Measurements from ENCODE around the gene MAPK8IP2. TPM values are rescaled to one million over a fixed set of nuclear protein-coding genes. Genes with fewer than 3 reads are reported as not detected.
"Not testable (repeated sequence)": the region's sequence is repeated elsewhere in the genome, so short reads cannot be mapped to it uniquely, and the experiment has no call there.

The MAPK8IP2 gene
- total and polyA plus RNA-seq, 2 donors from 2014 or later = 1.0 to 1.1 TPM

- no peak for TF ChIP-seq CTCF (IDR thresholded peaks at IDR 0.05; ENCODE audit: borderline replicate concordance, extremely low read depth, insufficient read depth)
- no peak for DNase-seq
- Histone ChIP-seq H3K36me3 (ENCODE audit: control insufficient read depth in 2 of 3, insufficient read depth in 3 of 3, low read length in 3 of 3) (no peaks in the 10 kb centered on the region), H3K9ac (ENCODE audit: low read length in 3 of 3) (no peak overlapping the region), H3K27ac (ENCODE audit: low read depth in 2 of 2, low read length in 2 of 2) (no peak overlapping the region), H3K4me1 (ENCODE audit: control insufficient read depth in 2 of 3, insufficient read depth in 2 of 3, low read depth in 1 of 3, low read length in 3 of 3) (no peaks in the 10 kb centered on the region), H3K4me3 (ENCODE audit: low read length in 3 of 3) (no peak overlapping the region), H3K9me3 (ENCODE audit: control insufficient read depth in 2 of 3, insufficient read depth in 1 of 3, low read length in 3 of 3) (no peaks in the 10 kb centered on the region), H3K27me3 (ENCODE audit: control insufficient read depth, insufficient read depth, low read length) (peaks cover 3% of the 10 kb centered on the region)
- intact Hi-C loops (cut with DNase I) = no loop called here
- no peak for FAIRE-seq
Observed at GRCh38 chr22:50635591-50635990, 35.0 kb downstream of the MAPK8IP2 start.

GRCh38 chr22:50640296-50640695, 39.7 kb downstream of the MAPK8IP2 start:
- H3K4me1 ChIP-seq (ENCODE audit: control insufficient read depth in 2 of 3, insufficient read depth in 2 of 3, low read depth in 1 of 3, low read length in 3 of 3); H3K9me3 ChIP-seq (ENCODE audit: control insufficient read depth in 2 of 3, insufficient read depth in 1 of 3, low read length in 3 of 3); FAIRE-seq; intact Hi-C loops (cut with DNase I); DNase-seq; H3K27me3 ChIP-seq (ENCODE audit: control insufficient read depth, insufficient read depth, low read length); H3K4me3 ChIP-seq (ENCODE audit: low read length in 3 of 3); H3K36me3 ChIP-seq (ENCODE audit: control insufficient read depth in 2 of 3, insufficient read depth in 3 of 3, low read length in 3 of 3); H3K9ac ChIP-seq (ENCODE audit: low read length in 3 of 3); H3K27ac ChIP-seq (ENCODE audit: low read depth in 2 of 2, low read length in 2 of 2): not testable (repeated sequence)

GRCh38 chr22:50640857-50641647, 40.5 kb downstream of the MAPK8IP2 start:
- Histone ChIP-seq H3K4me3 (ENCODE audit: low read length in 3 of 3) (no peak overlapping the region), H3K9me3 (ENCODE audit: control insufficient read depth in 2 of 3, insufficient read depth in 1 of 3, low read length in 3 of 3) (no peaks in the 10 kb centered on the region), H3K4me1 (ENCODE audit: control insufficient read depth in 2 of 3, insufficient read depth in 2 of 3, low read depth in 1 of 3, low read length in 3 of 3) (peaks cover 0 to 5% (median 2%) of the 10 kb centered on the region in 3 donors), H3K36me3 (ENCODE audit: control insufficient read depth in 2 of 3, insufficient read depth in 3 of 3, low read length in 3 of 3) (no peaks in the 10 kb centered on the region), H3K9ac (ENCODE audit: low read length in 3 of 3) (no peak overlapping the region), H3K27me3 (ENCODE audit: control insufficient read depth, insufficient read depth, low read length) (peaks cover 4% of the 10 kb centered on the region), H3K27ac (ENCODE audit: low read depth in 2 of 2, low read length in 2 of 2) (peak overlapping the region in 1 of 2 donors; percentile 20)
- no peak for DNase-seq
- FAIRE-seq = no peak
- intact Hi-C loops (cut with DNase I) = no loop called here
- TF ChIP-seq CTCF (IDR thresholded peaks at IDR 0.05; ENCODE audit: borderline replicate concordance, extremely low read depth, insufficient read depth) = no peak

- Histone ChIP-seq H3K27me3 (ENCODE audit: control insufficient read depth, insufficient read depth, low read length) (peaks cover 4% of the 10 kb centered on the region), H3K4me1 (ENCODE audit: control insufficient read depth in 2 of 3, insufficient read depth in 2 of 3, low read depth in 1 of 3, low read length in 3 of 3) (peaks cover 0 to 5% (median 2%) of the 10 kb centered on the region in 3 donors), H3K4me3 (ENCODE audit: low read length in 3 of 3) (no peak overlapping the region), H3K27ac (ENCODE audit: low read depth in 2 of 2, low read length in 2 of 2) (no peak overlapping the region), H3K9ac (ENCODE audit: low read length in 3 of 3) (no peak overlapping the region), H3K36me3 (ENCODE audit: control insufficient read depth in 2 of 3, insufficient read depth in 3 of 3, low read length in 3 of 3) (no peaks in the 10 kb centered on the region), H3K9me3 (ENCODE audit: control insufficient read depth in 2 of 3, insufficient read depth in 1 of 3, low read length in 3 of 3) (no peaks in the 10 kb centered on the region)
- FAIRE-seq (no peak), DNase-seq (peak in 4 of 5 donors; percentile 73 to 86 (median 82))
- intact Hi-C loops (cut with DNase I) = no loop called here
- peak; percentile 44 for TF ChIP-seq CTCF (IDR thresholded peaks at IDR 0.05; ENCODE audit: borderline replicate concordance, extremely low read depth, insufficient read depth)
Observed at GRCh38 chr22:50641696-50642607, 41.4 kb downstream of the MAPK8IP2 start.

GRCh38 chr22:50643021-50643820, 42.6 kb downstream of the MAPK8IP2 start:
- H3K27me3 ChIP-seq (ENCODE audit: control insufficient read depth, insufficient read depth, low read length); H3K9ac ChIP-seq (ENCODE audit: low read length in 3 of 3); H3K27ac ChIP-seq (ENCODE audit: low read depth in 2 of 2, low read length in 2 of 2); DNase-seq; H3K4me1 ChIP-seq (ENCODE audit: control insufficient read depth in 2 of 3, insufficient read depth in 2 of 3, low read depth in 1 of 3, low read length in 3 of 3); FAIRE-seq; intact Hi-C loops (cut with DNase I); H3K9me3 ChIP-seq (ENCODE audit: control insufficient read depth in 2 of 3, insufficient read depth in 1 of 3, low read length in 3 of 3); H3K4me3 ChIP-seq (ENCODE audit: low read length in 3 of 3); H3K36me3 ChIP-seq (ENCODE audit: control insufficient read depth in 2 of 3, insufficient read depth in 3 of 3, low read length in 3 of 3): not testable (repeated sequence)

Data from kidney (tissue), 14 donors.